HepG2 (cell line): ENCODE measurements around the gene PTCH1. TPM values are rescaled to one million over a fixed set of nuclear protein-coding genes. Genes with fewer than 3 reads are reported as not detected.

Experiments used
- BRD4 ChIP-seq: sonication (generic); formaldehyde crosslinking; IDR thresholded peaks from 2 replicates; pipeline ENCODE4 v1.4.0; 2020; ENCODE audit warnings: missing genetic modification reagents
- EEA1 ChIP-seq: sonication (generic); formaldehyde crosslinking; IDR thresholded peaks from 2 replicates; pipeline ENCODE4 v1.5.1; 2020; ENCODE audit warnings: mild to moderate bottlenecking, missing genetic modification reagents, borderline replicate concordance
- HCFC1 ChIP-seq: fragments of 150-350 bp; IDR thresholded peaks from 2 replicates; pipeline ENCODE4 v1.6.1; 2014; ENCODE audit warnings: low read depth, low read length
- HNRNPK ChIP-seq: fragments of 200-400 bp; formaldehyde crosslinking; IDR thresholded peaks from 2 replicates; pipeline ENCODE4 v1.6.1; 2018; ENCODE audit warnings: low read length, low read depth, moderate library complexity, mild to moderate bottlenecking; ENCODE audit not compliant: poor library complexity, severe bottlenecking
- KAT7 ChIP-seq: IDR thresholded peaks from 2 replicates; pipeline ENCODE4 v1.6.1; 2018; ENCODE audit warnings: borderline replicate concordance, missing compliant biosample characterization
- MBD4 ChIP-seq: IDR thresholded peaks from 2 replicates; pipeline ENCODE4 v1.6.1; 2012; ENCODE audit warnings: low read length, inconsistent platforms, borderline replicate concordance
- RNF2 ChIP-seq: fragments of 450-650 bp; conservative IDR thresholded peaks from 2 replicates; pipeline ENCODE4 v1.6.1; 2016; ENCODE audit warnings: low read depth
- SALL1 ChIP-seq: sonication (generic); formaldehyde crosslinking; IDR thresholded peaks from 2 replicates; pipeline ENCODE4 v1.8.0; 2022; ENCODE audit warnings: mild to moderate bottlenecking, missing genetic modification reagents
- TMF1 ChIP-seq: sonication (generic); formaldehyde crosslinking; IDR thresholded peaks from 2 replicates; pipeline ENCODE4 v1.8.1; 2022; ENCODE audit warnings: low read depth, missing genetic modification reagents
- ZC3H13 ChIP-seq: sonication (generic); formaldehyde crosslinking; IDR thresholded peaks from 2 replicates; pipeline ENCODE4 v1.8.1; 2023; ENCODE audit warnings: mild to moderate bottlenecking, missing genetic modification reagents, moderate library complexity
- ZEB1 ChIP-seq: IDR thresholded peaks from 2 replicates; pipeline ENCODE4 v1.6.1; 2012; ENCODE audit warnings: mild to moderate bottlenecking, low read depth, inconsistent platforms; ENCODE audit not compliant: insufficient replicate concordance
- ZNF143 ChIP-seq: sonication (generic); formaldehyde crosslinking; IDR thresholded peaks from 2 replicates; pipeline ENCODE4 v1.4.0; 2020; ENCODE audit warnings: missing genetic modification reagents
- ZNF17 ChIP-seq: sonication (generic); formaldehyde crosslinking; IDR thresholded peaks from 2 replicates; pipeline ENCODE4 v1.5.0; 2020; ENCODE audit warnings: mild to moderate bottlenecking, missing genetic modification reagents
- ZNF317 ChIP-seq: sonication (generic); formaldehyde crosslinking; IDR thresholded peaks from 2 replicates; pipeline ENCODE4 v1.5.0; 2020; ENCODE audit warnings: mild to moderate bottlenecking, missing genetic modification reagents
- ZNF567 ChIP-seq: sonication (generic); formaldehyde crosslinking; IDR thresholded peaks from 2 replicates; pipeline ENCODE4 v1.8.1; 2023; ENCODE audit warnings: mild to moderate bottlenecking, missing genetic modification reagents, borderline replicate concordance
- ZNF7 ChIP-seq: IDR thresholded peaks from 2 replicates; pipeline ENCODE4 v1.6.1; 2016; ENCODE audit warnings: missing biosample characterization, missing genetic modification reagents
- ZNF737 ChIP-seq: sonication (generic); formaldehyde crosslinking; IDR thresholded peaks from 2 replicates; pipeline ENCODE4 v1.5.0; 2020; ENCODE audit warnings: missing genetic modification reagents, mild to moderate bottlenecking, borderline replicate concordance
- ZNF772 ChIP-seq: sonication (generic); formaldehyde crosslinking; IDR thresholded peaks from 2 replicates; pipeline ENCODE4 v1.5.0; 2020; ENCODE audit warnings: mild to moderate bottlenecking, missing genetic modification reagents
- ZNF841 ChIP-seq: sonication (generic); formaldehyde crosslinking; IDR thresholded peaks from 2 replicates; pipeline ENCODE4 v1.8.1; 2023; ENCODE audit warnings: missing genetic modification reagents, borderline replicate concordance
- polyA plus RNA-seq, 8 experiments: library from polyadenylated mRNA; depleted of rRNA in 3 of 8; stranded (reverse) in 7 of 8; unstranded in 1 of 8; fragments of >200 nt; fragmentation: Illumina TruSeq in 4 of 8; extraction: Trizol in 4 of 8; gene quantifications; 2 replicates each; pipeline versions ENCODE4 v1.2.1 to v1.2.3, GENCODE V29; 2011 to 2016; ENCODE audit warnings: low read depth in 4 of 8, missing spikeins in 1 of 8, mixed read lengths in 1 of 8; ENCODE audit not compliant: insufficient read depth in 1 of 8
- total RNA-seq, 5 experiments: library from RNA; depleted of rRNA; stranded (reverse); fragments of >200 nt; fragmentation: Illumina TruSeq; extraction: Trizol; gene quantifications; 2 replicates each; pipeline ENCODE4 v1.2.3, GENCODE V29; 2016; ENCODE audit warnings: low read depth in 1 of 5
- TF ChIP-seq, protein P1 (sequence below): sonication (generic); formaldehyde crosslinking; IDR thresholded peaks from 2 replicates; pipeline ENCODE4 v1.5.1; 2020; ENCODE audit warnings: mild to moderate bottlenecking, missing genetic modification reagents, moderate library complexity
- TF ChIP-seq, protein P2 (sequence below): sonication (generic); formaldehyde crosslinking; IDR thresholded peaks from 2 replicates; pipeline ENCODE4 v1.4.0; 2020; ENCODE audit warnings: low read depth, mild to moderate bottlenecking, missing genetic modification reagents
- TF ChIP-seq, protein P3 (sequence below): sonication (generic); formaldehyde crosslinking; IDR thresholded peaks from 2 replicates; pipeline ENCODE4 v1.4.0; 2020; ENCODE audit warnings: mild to moderate bottlenecking, missing genetic modification reagents

PTCH1 gene
- total and polyA plus RNA-seq, 2 of the 13 experiments (the other 11 are each of a cell fraction or from before 2014, with no cell fraction given) = 2.8 to 3.9 TPM

DNA sequence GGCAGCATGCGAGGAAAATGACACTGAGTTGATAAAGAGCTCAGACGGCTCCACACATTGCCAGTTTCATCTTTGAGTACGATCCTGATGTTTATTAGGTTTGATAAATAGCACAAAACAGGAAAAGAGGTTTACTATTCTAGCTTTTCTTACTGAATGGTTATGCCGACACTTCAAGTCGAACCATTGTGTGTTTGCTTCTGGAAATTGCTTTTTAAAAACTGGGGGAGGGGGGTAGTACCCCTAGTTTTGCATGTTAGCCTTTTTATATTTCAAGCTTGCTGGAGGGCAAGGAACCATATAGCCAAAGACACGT is 5.2 kb downstream of the PTCH1 start (continued):
- TF ChIP-seq, protein P1, sequence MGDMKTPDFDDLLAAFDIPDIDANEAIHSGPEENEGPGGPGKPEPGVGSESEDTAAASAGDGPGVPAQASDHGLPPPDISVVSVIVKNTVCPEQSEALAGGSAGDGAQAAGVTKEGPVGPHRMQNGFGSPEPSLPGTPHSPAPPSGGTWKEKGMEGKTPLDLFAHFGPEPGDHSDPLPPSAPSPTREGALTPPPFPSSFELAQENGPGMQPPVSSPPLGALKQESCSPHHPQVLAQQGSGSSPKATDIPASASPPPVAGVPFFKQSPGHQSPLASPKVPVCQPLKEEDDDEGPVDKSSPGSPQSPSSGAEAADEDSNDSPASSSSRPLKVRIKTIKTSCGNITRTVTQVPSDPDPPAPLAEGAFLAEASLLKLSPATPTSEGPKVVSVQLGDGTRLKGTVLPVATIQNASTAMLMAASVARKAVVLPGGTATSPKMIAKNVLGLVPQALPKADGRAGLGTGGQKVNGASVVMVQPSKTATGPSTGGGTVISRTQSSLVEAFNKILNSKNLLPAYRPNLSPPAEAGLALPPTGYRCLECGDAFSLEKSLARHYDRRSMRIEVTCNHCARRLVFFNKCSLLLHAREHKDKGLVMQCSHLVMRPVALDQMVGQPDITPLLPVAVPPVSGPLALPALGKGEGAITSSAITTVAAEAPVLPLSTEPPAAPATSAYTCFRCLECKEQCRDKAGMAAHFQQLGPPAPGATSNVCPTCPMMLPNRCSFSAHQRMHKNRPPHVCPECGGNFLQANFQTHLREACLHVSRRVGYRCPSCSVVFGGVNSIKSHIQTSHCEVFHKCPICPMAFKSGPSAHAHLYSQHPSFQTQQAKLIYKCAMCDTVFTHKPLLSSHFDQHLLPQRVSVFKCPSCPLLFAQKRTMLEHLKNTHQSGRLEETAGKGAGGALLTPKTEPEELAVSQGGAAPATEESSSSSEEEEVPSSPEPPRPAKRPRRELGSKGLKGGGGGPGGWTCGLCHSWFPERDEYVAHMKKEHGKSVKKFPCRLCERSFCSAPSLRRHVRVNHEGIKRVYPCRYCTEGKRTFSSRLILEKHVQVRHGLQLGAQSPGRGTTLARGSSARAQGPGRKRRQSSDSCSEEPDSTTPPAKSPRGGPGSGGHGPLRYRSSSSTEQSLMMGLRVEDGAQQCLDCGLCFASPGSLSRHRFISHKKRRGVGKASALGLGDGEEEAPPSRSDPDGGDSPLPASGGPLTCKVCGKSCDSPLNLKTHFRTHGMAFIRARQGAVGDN (CRISPR knock-in tag) = peak; percentile 6; the same call in 1 of the 2 replicates
- TF ChIP-seq RNF2 = 0 out of 2 replicates have a peak, but pooled peaks have one; percentile 27
- 0 out of 2 replicates have a peak, but pooled peaks have one; percentile 4 for TF ChIP-seq ZNF841 (CRISPR knock-in tag)
- TF ChIP-seq, protein P2, sequence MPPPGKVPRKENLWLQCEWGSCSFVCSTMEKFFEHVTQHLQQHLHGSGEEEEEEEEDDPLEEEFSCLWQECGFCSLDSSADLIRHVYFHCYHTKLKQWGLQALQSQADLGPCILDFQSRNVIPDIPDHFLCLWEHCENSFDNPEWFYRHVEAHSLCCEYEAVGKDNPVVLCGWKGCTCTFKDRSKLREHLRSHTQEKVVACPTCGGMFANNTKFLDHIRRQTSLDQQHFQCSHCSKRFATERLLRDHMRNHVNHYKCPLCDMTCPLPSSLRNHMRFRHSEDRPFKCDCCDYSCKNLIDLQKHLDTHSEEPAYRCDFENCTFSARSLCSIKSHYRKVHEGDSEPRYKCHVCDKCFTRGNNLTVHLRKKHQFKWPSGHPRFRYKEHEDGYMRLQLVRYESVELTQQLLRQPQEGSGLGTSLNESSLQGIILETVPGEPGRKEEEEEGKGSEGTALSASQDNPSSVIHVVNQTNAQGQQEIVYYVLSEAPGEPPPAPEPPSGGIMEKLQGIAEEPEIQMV (CRISPR knock-in tag) = no peak
- TF ChIP-seq EEA1 = no peak
- TF ChIP-seq MBD4 = no peak
- TF ChIP-seq TMF1 (CRISPR knock-in tag) = no peak
- TF ChIP-seq ZNF567 (CRISPR knock-in tag) = no peak
- TF ChIP-seq ZNF17 = no peak
- TF ChIP-seq HCFC1 = no peak
- TF ChIP-seq ZNF737 (CRISPR knock-in tag) = no peak
- 0 out of 2 replicates have a peak, but pooled peaks have one; percentile 4 for TF ChIP-seq SALL1 (CRISPR knock-in tag)
- TF ChIP-seq BRD4 = 0 out of 2 replicates have a peak, but pooled peaks have one; percentile 13
- TF ChIP-seq ZNF7 = no peak
- TF ChIP-seq KAT7 (CRISPR knock-in tag) = peak; percentile 31; the same call in 1 of the 2 replicates
- TF ChIP-seq ZNF317 = no peak
- no peak for TF ChIP-seq ZNF143 (CRISPR knock-in tag)
- no peak for TF ChIP-seq HNRNPK
- TF ChIP-seq, protein P3, sequence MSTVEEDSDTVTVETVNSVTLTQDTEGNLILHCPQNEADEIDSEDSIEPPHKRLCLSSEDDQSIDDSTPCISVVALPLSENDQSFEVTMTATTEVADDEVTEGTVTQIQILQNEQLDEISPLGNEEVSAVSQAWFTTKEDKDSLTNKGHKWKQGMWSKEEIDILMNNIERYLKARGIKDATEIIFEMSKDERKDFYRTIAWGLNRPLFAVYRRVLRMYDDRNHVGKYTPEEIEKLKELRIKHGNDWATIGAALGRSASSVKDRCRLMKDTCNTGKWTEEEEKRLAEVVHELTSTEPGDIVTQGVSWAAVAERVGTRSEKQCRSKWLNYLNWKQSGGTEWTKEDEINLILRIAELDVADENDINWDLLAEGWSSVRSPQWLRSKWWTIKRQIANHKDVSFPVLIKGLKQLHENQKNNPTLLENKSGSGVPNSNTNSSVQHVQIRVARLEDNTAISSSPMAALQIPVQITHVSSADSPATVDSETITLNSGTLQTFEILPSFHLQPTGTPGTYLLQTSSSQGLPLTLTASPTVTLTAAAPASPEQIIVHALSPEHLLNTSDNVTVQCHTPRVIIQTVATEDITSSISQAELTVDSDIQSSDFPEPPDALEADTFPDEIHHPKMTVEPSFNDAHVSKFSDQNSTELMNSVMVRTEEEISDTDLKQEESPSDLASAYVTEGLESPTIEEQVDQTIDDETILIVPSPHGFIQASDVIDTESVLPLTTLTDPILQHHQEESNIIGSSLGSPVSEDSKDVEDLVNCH = no peak
- no peak for TF ChIP-seq ZEB1
- no peak for TF ChIP-seq ZNF772 (CRISPR knock-in tag)
- peak; percentile 18; the same call in 1 of the 2 replicates for TF ChIP-seq ZC3H13
